Choroid plexus epithelial cell (primary cell): ENCODE measurements around the gene RMI2.

Experiments
- DNase-seq: peaks from one replicate; pipeline ENCODE4 v3.0.0-alpha.2; 2010; ENCODE audit warnings: low read depth
- H3K4me3 ChIP-seq: 2 replicates; pipeline ENCODE4 v1.5.1; 2011; ENCODE audit warnings: low read depth, mild to moderate bottlenecking, control low read depth, low read length, moderate library complexity
- CTCF ChIP-seq: conservative IDR thresholded peaks from 2 replicates; pipeline ENCODE4 v1.5.1; 2011; ENCODE audit warnings: low read depth, mild to moderate bottlenecking, control low read depth, inconsistent platforms, low read length, moderate library complexity

The RMI2 gene

GRCh38 chr16:11341371-11341770 lies 3.9 kb upstream of the RMI2 start:
- H3K4me3 ChIP-seq, result no peak overlapping the region
- TF ChIP-seq CTCF, result no peak
- DNase-seq, result no peak

- H3K4me3 ChIP-seq, result no peak overlapping the region
- TF ChIP-seq CTCF, result no peak
- no peak for DNase-seq
Measured at GRCh38 chr16:11342021-11342855, 3.0 kb upstream of the RMI2 start.

- no peak for DNase-seq
- no peak for TF ChIP-seq CTCF
- no peak overlapping the region for H3K4me3 ChIP-seq
Measured at GRCh38 chr16:11346700-11347319, 1.6 kb downstream of the RMI2 start.

GRCh38 chr16:11347831-11348230 lies 2.6 kb downstream of the RMI2 start:
- TF ChIP-seq CTCF, result no peak
- DNase-seq, result no peak
- no peak overlapping the region for H3K4me3 ChIP-seq

- no peak for DNase-seq
- TF ChIP-seq CTCF, result no peak
- no peak overlapping the region for H3K4me3 ChIP-seq
Measured at GRCh38 chr16:11348737-11349598, 3.7 kb downstream of the RMI2 start.

GRCh38 chr16:11349599-11350276 lies 4.5 kb downstream of the RMI2 start:
- TF ChIP-seq CTCF, result no peak
- DNase-seq, result no peak
- no peak overlapping the region for H3K4me3 ChIP-seq
